ENCODE data around the gene NAT14. TPM values are rescaled to one million over a fixed set of nuclear protein-coding genes. Genes with fewer than 3 reads are reported as not detected.
A peak's percentile ranks its signal among the peaks of the same experiment; 100 is the strongest.

The NAT14 gene
- total RNA-seq, 1 experiment from 2014 or later = 55.3 TPM

DNA sequence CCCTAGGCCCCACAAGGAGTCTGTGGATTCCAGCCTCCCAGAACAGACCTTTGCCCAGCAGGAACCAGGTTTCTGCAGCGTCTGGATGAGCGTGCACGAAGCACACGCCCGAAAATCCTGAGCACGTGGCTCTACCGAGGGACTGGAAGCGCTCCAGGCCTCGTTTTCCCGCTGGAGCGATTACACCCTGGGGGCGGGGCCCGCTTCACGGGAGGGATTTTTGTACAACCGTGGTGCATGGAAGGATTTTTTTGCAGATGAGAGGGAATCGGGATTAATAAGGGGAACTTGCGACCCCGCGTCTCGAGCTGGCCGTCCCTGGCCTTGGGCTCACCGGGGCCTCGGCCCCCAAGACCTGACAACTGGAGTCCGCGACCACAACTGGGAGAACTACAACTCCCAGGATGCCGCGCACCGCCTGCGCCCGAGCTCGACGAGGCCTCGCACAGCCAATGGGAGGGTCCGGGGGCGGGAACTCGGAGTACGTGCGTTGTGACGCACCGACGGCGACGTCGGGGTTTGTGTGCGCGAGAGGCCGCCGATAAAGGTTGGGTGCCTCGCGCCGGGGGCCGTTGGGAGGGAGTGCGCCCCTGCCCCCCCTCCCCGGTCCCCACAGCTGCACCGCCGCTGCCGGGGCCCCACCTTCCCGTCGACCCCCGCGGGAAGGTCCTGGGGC, 8.8 kb upstream of the NAT14 start, which contains the start of gene ZNF628:
Gene ZNF628, plus strand, starts transcription at position 518 of the 676 bp plus-strand sequence. CDS start 3,294 bp downstream, outside the sequence.
- RAD21 ChIA-PET (ENCODE audit: low non-redundant PET in 1 of 2, low total read pairs in 2 of 2, uncharacterized antibody in 2 of 2, unreplicated experiment in 2 of 2) = no interaction called here

DNA sequence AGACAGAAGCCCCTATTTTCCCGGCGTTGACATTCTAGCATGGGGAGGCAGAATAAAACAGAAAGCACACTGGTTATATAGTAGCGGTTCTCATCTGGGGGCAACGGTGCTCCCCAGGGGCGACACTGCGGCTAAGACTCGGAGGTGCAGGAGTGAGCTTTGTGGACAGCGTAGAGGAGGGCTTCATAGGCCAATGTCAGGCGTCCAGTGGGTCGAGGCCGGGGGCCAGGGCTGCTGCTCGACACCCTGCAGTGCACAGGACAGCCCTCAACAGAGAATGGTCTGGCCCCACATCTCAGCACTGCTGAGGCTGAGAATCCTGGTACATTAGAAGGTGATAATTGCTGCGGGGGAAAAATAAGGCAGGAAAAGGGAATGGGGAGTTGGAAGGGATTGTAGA, 7.1 kb upstream of the NAT14 start:
- intact Hi-C loops (cut with micrococcal nuclease) = no loop called here
- POLR2A ChIA-PET = no interaction called here
- peak overlapping the region; percentile 63 to 73 for H3K4me3 ChIP-seq (replicated peaks in 1 of 2; ENCODE audit: low read depth in 1 of 2, low read length in 2 of 2)
- no peak for DNase-seq (ENCODE audit: low read depth, low spot score)
- H3K9me2 ChIP-seq (ENCODE audit: insufficient read depth) = no peaks in the 10 kb centered on the region
- no peak for TF ChIP-seq EGR1 (IDR thresholded peaks at IDR 0.05; ENCODE audit: low read depth)
- no peak for TF ChIP-seq SRF (IDR thresholded peaks at IDR 0.05; ENCODE audit: low read depth)
- no peak for TF ChIP-seq JUND (IDR thresholded peaks at IDR 0.05)
- TF ChIP-seq FOSL1 (IDR thresholded peaks at IDR 0.05; ENCODE audit: low read depth) = no peak
- no peak for TF ChIP-seq TCF7L2 (IDR thresholded peaks at IDR 0.05; ENCODE audit: borderline replicate concordance, extremely low read depth, insufficient read depth, insufficient read length)
- TF ChIP-seq YY1 (IDR thresholded peaks at IDR 0.05; ENCODE audit: extremely low read depth, insufficient replicate concordance, low read depth, low read length) = no peak
- H3K9ac ChIP-seq (ENCODE audit: low read length) = peak overlapping the region; percentile 90
- TSS peak; percentile 10 for BruUV-seq (replicated peaks)
- no peaks in the 10 kb centered on the region for H4K20me1 ChIP-seq (ENCODE audit: insufficient read depth)
- H3K27ac ChIP-seq (ENCODE audit: low read depth, low read length) = no peak overlapping the region
- RAD21 ChIA-PET (ENCODE audit: low non-redundant PET in 1 of 2, low total read pairs in 2 of 2, uncharacterized antibody in 2 of 2, unreplicated experiment in 2 of 2) = no interaction called here
- no peak overlapping the region for H2AFZ ChIP-seq (ENCODE audit: low read depth, low read length, poor library complexity, severe bottlenecking)
- H3K36me3 ChIP-seq (ENCODE audit: control insufficient read depth in 1 of 2, insufficient read depth in 2 of 2, low read length in 2 of 2) = no peaks in the 10 kb centered on the region
- H3K79me2 ChIP-seq (ENCODE audit: insufficient read depth, low read length) = peaks cover 21% of the 10 kb centered on the region
- peaks cover 34 to 46% of the 10 kb centered on the region in 2 experiments for H3K4me1 ChIP-seq (ENCODE audit: control insufficient read depth in 1 of 2, insufficient read depth in 2 of 2, low read length in 2 of 2)
- H3K4me2 ChIP-seq (ENCODE audit: low read length) = peak overlapping the region; percentile 76
- no peaks in the 10 kb centered on the region for H3K9me3 ChIP-seq (ENCODE audit: control insufficient read depth in 1 of 2, insufficient read depth in 1 of 2, low read depth in 1 of 2, low read length in 2 of 2)
- ATAC-seq = no peak
- no peaks in the 10 kb centered on the region for H3K27me3 ChIP-seq (ENCODE audit: insufficient read depth, low read length)
- CTCF ChIA-PET = interaction anchor here (2.6 kb wide), 1 partner anchor 27 kb away, joined by 15 read pairs; no protein-coding TSS in a partner anchor

More for the DNA sequence above, 8.8 kb upstream of the NAT14 start, which contains the start of gene ZNF628:
- no TSS peak for BruUV-seq (replicated peaks)
- Histone ChIP-seq H4K20me1 (ENCODE audit: insufficient read depth) (no peaks in the 10 kb centered on the region), H3K36me3 (ENCODE audit: control insufficient read depth in 1 of 2, insufficient read depth in 2 of 2, low read length in 2 of 2) (peaks cover 0 to 3% of the 10 kb centered on the region in 2 experiments; a peak in 1 of 4 replicates), H2AFZ (ENCODE audit: low read depth, low read length, poor library complexity, severe bottlenecking) (peak within 1 kb of the TSS; percentile 40), H3K27ac (ENCODE audit: low read depth, low read length) (peak within 1 kb of the TSS; percentile 98), H3K9me3 (ENCODE audit: control insufficient read depth in 1 of 2, insufficient read depth in 1 of 2, low read depth in 1 of 2, low read length in 2 of 2) (no peaks in the 10 kb centered on the region), H3K9ac (ENCODE audit: low read length) (peak within 1 kb of the TSS; percentile 90), H3K4me2 (ENCODE audit: low read length) (peak within 1 kb of the TSS; percentile 87), H3K4me1 (ENCODE audit: control insufficient read depth in 1 of 2, insufficient read depth in 2 of 2, low read length in 2 of 2) (peaks cover 35 to 53% of the 10 kb centered on the region in 2 experiments), H3K9me2 (ENCODE audit: insufficient read depth) (no peaks in the 10 kb centered on the region), H3K27me3 (ENCODE audit: insufficient read depth, low read length) (no peaks in the 10 kb centered on the region), H3K4me3 (replicated peaks in 1 of 2; ENCODE audit: low read depth in 1 of 2, low read length in 2 of 2) (peak within 1 kb of the TSS; percentile 63 to 73), H3K79me2 (ENCODE audit: insufficient read depth, low read length) (peaks cover 31% of the 10 kb centered on the region)
- intact Hi-C loops (cut with micrococcal nuclease) = no loop called here
- POLR2A ChIA-PET = interaction anchor here (0.6 to 1.8 kb wide), 14 partner anchors 9 to 155 kb away, joined by 3 to 10 read pairs (median 4); partner anchors contain the start of genes FIZ1, ISOC2, KMT5C and NAT14
- DNase-seq (ENCODE audit: low read depth, low spot score) (peak; percentile 96), ATAC-seq (peak; percentile 78)
- CTCF ChIA-PET = interaction anchor here (0.7 to 2.6 kb wide), 9 partner anchors 9 to 310 kb away, joined by 3 to 17 read pairs (median 4); partner anchors contain the start of genes DNAAF3, ISOC2 and U2AF2
- TF ChIP-seq SIN3A (IDR thresholded peaks at IDR 0.05; ENCODE audit: low read depth) (no peak), ELF1 (IDR thresholded peaks at IDR 0.05; ENCODE audit: borderline replicate concordance, low read depth) (no peak; the same call in 1 of the 2 replicates), ZFX (IDR thresholded peaks at IDR 0.05) (peak; percentile 93), POLR2AphosphoS5 (IDR thresholded peaks at IDR 0.05; ENCODE audit: low read depth, low read length) (peak; percentile 19; the same call in 1 of the 2 replicates), EGR1 (IDR thresholded peaks at IDR 0.05; ENCODE audit: low read depth) (peak; percentile 71), CEBPB (IDR thresholded peaks at IDR 0.05; ENCODE audit: low read depth) (no peak), SP1 (IDR thresholded peaks at IDR 0.05; ENCODE audit: low read depth) (peak; percentile 96), POLR2A (IDR thresholded peaks at IDR 0.05; ENCODE audit: borderline replicate concordance, extremely low read depth, insufficient read depth, insufficient read length) (no peak), ZNF274 (IDR thresholded peaks at IDR 0.05; ENCODE audit: low read depth, low read length) (no peak), MAX (IDR thresholded peaks at IDR 0.05) (peak; percentile 99), RAD21 (IDR thresholded peaks at IDR 0.05; ENCODE audit: low read depth) (no peak)
